ENCODE data around the gene ADAMTS14.

ADAMTS14 gene

DNA sequence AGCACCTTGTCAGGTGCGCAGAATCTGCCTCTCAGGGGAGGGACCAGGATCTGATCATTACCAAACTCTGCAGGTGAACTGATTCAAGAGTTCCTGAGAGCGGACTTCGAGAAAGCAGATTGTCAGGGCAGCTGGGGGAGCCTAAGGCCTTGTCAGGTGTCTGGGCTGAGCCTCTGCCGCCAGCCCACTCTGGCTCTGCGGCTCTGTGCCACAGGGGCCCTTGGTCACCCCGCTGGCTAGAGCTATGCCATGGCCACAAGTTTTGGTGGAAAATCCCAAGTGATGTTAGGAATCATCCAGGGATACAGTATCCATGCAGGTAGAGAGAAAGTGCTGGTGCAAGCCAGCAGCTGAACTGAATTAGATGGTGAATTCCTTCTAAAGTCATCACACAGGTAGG, 4.2 kb downstream of the ADAMTS14 start:
- no peak overlapping the region for H3K4me3 ChIP-seq (ENCODE audit: low read depth, low read length)
- TF ChIP-seq, protein P1, sequence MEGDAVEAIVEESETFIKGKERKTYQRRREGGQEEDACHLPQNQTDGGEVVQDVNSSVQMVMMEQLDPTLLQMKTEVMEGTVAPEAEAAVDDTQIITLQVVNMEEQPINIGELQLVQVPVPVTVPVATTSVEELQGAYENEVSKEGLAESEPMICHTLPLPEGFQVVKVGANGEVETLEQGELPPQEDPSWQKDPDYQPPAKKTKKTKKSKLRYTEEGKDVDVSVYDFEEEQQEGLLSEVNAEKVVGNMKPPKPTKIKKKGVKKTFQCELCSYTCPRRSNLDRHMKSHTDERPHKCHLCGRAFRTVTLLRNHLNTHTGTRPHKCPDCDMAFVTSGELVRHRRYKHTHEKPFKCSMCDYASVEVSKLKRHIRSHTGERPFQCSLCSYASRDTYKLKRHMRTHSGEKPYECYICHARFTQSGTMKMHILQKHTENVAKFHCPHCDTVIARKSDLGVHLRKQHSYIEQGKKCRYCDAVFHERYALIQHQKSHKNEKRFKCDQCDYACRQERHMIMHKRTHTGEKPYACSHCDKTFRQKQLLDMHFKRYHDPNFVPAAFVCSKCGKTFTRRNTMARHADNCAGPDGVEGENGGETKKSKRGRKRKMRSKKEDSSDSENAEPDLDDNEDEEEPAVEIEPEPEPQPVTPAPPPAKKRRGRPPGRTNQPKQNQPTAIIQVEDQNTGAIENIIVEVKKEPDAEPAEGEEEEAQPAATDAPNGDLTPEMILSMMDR (IDR thresholded peaks at IDR 0.05; ENCODE audit: borderline replicate concordance, insufficient read depth, low read depth, low read length) = no peak

DNA sequence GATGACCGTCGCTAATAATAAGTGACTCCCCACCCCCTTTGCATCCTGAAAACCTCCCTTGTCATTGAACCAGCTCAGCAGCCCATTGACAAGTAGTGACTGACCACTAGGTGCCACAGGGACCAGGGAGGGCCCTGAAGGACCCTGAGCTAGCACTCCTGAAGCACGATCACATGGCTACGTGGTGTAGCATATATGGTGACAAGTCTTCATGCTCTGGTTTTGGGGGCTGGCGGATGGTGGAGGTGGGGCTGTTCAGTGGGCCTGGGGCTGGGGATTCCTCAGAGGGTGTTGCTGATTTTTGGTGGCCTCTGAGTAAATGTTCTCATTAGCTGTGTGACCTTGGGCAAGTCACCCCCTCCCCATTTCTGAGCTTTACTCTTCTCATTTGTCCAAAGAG, 4.7 kb downstream of the ADAMTS14 start:
- no peak overlapping the region for H3K4me3 ChIP-seq (ENCODE audit: low read depth, low read length)
- TF ChIP-seq, protein P1 (IDR thresholded peaks at IDR 0.05; ENCODE audit: borderline replicate concordance, insufficient read depth, low read depth, low read length) = no peak

DNA sequence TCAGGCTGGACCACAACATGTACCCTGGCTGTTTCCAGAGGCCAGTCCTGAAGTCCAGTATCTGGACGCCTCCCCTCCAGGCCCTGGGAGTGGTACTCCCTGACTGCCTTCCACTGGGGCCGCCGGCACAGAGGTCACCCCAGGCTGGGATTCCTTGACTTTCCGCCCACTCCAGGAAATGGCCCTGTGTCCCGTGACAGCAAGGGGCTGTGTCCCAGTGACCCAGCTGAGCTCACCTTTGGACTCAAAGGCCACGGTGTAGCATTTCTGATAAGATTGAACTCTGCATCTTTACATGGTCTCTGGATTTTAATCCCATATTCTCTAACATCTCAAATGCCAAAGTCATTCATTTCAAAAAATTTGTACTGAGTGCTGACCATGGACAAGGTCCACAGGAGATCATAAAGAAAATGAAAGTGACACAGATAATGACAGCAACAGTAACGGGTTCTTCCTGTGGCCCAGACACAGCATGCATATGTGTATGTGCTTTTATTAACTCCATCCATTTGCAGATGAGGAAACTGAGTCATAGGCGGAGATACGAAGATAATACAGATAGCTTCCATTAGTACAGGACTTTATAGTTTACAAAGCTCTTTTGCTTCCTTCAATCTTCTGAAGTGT, 5.4 kb downstream of the ADAMTS14 start:
- TF ChIP-seq, protein P1 (IDR thresholded peaks at IDR 0.05; ENCODE audit: borderline replicate concordance, insufficient read depth, low read depth, low read length) = no peak
- no peak overlapping the region for H3K4me3 ChIP-seq (ENCODE audit: low read depth, low read length)

DNA sequence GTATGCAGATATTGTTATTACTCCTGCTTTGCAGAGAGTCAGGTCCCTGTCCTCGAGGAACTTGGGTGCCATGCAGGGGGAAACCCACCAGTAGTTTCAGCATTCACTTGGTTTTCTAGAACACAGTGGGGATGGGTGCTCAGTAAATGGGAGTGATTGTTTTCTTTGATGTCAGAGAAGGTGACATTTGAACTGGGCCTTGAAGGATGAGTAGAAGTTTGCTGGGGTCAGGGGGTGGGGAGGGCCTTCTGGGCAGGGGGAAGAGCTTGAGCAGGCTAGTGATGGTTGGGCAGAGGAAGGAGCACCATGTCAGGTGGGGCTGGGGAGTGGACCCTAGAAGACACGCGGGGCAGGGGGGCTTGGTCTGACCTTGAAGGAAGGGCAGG, 5.9 kb downstream of the ADAMTS14 start:
- TF ChIP-seq, protein P1 (IDR thresholded peaks at IDR 0.05; ENCODE audit: borderline replicate concordance, insufficient read depth, low read depth, low read length) = no peak
- H3K4me3 ChIP-seq (ENCODE audit: low read depth, low read length) = no peak overlapping the region

DNA sequence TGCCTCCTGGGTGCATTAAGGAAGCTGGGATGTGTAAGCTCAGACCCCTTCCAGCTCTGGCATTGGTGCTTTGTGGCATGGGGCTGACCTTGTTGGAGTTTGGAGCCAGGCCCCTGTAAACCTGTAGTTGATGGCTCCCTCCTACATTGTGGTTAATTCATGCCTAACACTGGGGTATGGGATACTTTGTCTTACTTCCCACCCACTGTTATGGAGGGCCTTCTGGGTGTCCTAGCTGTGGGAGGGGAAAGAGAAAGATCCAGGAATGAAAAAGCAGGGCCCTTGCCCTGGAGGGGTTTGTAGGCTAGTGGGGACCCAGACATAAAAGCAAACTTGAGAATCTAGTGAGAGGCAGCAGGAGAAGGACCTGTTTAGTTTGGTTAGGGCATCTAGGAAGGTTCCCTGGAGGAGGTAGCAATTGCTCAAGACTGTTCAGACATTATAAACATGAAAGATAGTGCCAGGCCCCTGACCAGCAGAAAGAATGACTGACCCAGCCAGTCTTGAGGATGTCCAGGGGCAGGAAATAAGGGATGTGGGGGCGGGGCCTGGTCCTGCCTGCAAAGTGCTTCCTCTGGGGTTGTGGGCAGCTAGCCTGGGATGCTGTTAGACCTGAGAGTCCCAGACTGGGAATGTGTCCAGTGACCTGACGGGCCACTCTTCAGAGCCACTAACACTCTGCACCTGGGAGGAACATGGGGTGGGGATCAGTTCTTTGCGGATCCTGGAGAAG, 6.6 kb downstream of the ADAMTS14 start:
- no peak overlapping the region for H3K4me3 ChIP-seq (ENCODE audit: low read depth, low read length)
- TF ChIP-seq, protein P1 (IDR thresholded peaks at IDR 0.05; ENCODE audit: borderline replicate concordance, insufficient read depth, low read depth, low read length) = no peak

DNA sequence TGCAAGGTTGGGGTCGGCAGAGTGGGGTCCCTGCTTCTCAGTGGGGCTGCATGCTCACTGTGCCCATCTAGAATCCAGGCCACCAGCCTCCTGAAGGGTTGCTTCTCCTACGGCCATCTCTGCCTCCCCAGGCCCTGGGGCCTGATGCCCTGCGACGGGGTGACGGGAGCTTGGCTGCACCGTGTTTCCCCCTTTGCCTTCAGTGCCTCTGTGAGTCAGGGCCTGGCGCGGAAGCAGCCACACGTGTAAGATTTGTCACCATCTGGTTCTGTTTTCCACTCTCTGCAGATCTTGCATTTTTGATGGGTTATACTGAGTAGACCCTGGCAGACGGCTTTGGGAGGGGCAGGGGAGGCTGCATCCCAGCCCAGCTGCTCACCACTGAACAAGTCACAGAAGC, 7.2 kb downstream of the ADAMTS14 start:
- H3K4me3 ChIP-seq (ENCODE audit: low read depth, low read length) = no peak overlapping the region
- TF ChIP-seq, protein P1 (IDR thresholded peaks at IDR 0.05; ENCODE audit: borderline replicate concordance, insufficient read depth, low read depth, low read length) = no peak

Data from GM12875 (cell line).